HG03108 (cell line): ENCODE data around the gene C11orf52.

Experiments
- ATAC-seq: cut with Tn5 transposase; IDR thresholded peaks from one replicate; pipeline ENCODE4 v1.9.1; 2021; ENCODE audit warnings: moderate library complexity; ENCODE audit not compliant: unreplicated experiment

C11orf52 gene

DNA sequence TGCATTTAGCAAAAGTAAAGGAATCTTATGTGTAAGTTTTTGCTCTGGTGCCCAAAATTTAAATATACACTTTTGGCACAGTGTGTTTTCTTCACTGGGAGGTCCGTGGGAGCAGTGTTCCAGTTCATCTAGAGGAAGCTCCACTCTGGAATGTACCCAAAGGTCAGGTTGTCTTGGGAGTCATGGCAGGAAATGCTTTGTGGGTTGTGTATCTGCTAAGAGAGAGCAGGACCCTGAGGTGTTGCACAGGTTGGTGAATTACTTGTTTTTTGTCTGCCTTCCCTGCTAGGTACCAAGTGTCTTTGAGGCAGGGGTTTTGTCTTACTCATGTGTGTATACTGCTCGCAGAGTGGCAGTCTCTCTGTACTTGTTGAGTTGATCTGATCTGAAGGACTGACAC, 55.7 kb downstream of the C11orf52 start:
- ATAC-seq = no peak

DNA sequence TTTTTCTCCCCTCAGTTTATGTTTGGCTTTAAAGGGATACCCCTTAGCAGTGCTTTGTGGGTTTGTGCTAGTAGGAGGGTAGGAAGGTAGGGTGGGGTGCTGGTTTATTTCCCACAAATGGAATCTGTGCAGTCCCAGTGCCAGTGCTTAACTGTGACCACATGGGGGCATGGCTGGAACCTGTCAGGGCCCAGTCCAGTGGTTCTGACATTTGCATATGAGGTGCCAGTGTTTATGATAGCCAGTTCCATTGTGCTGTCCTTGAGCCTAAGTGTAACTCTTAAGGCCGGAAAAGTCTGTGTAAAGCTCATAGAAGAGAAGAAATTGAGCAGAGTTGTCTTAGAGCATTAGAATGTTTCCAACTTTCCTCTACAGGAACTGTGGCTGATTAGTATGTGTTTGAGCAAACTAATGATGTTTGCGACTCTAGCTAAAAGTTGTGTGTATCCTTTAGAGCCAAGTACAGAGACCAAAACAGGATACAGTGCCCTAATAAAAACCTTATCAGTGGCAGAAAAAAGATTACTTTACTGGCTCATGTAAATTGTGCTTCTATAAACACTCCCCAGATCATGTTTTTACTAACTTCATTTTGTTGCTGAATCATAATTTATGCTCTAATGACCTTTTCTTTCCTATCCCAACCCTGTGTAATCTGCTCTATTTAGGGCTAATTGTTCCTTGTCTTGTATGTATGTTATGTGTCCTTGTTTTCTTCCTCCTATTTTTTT, 56.5 kb downstream of the C11orf52 start:
- no peak for ATAC-seq

DNA sequence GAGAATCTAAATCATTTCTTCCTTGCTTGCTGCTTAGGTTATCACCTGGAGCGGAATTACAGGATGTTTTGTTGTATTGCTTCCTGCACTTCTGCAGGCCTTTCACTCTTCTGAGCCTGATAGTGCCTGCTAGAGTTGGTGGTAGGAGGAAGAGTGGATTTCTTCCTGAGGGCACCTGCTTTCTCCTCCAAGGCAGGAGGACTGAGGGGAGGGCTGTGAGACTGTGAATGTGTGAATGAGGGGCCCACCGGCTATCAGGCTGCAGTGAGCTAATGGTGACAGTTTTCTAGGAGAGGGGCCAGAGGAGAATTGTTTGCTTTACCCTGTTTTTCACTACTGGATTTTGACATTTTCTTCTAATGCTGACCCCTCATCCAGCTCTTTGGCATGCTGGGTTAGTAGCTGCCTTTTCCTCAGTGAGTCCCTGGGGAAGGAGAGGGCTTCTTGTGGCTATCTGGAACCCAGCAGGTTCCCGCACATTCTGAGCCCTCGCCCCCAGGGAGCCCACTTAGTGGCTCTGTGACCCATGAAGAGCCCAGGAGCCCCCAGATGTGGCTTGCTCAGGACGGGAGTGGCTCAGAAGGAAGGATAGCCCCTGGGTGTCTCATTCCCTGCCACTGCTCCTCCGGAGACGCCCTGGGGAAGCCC, 57.5 kb downstream of the C11orf52 start:
- ATAC-seq = no peak
